Astrocyte of the cerebellum (primary cell): ENCODE data around the gene ARHGEF25.

ENCODE experiments used
- DNase-seq: peaks from one replicate; pipeline ENCODE4 v3.0.0-alpha.2; 2011; ENCODE audit warnings: low read depth
- H3K4me3 ChIP-seq: 2 replicates; pipeline ENCODE4 v1.5.1; 2011; ENCODE audit warnings: mild to moderate bottlenecking, low read depth, low read length, moderate library complexity
- CTCF ChIP-seq: IDR thresholded peaks from 2 replicates; pipeline ENCODE4 v1.5.1; 2012; ENCODE audit warnings: low read length, low read depth, moderate library complexity, mild to moderate bottlenecking; ENCODE audit errors: missing control alignments
- in situ Hi-C: cut with HindIII; loops from 2 replicates; pipeline ENCODE4 v1.10.0; 2017; ENCODE audit warnings: low sequenced_read_pairs

ARHGEF25 gene

GRCh38 chr12:57620936-57621496 lies 9.8 kb downstream of the ARHGEF25 start:
- in situ Hi-C loops: no loop called here
- TF ChIP-seq CTCF: no peak
- H3K4me3 ChIP-seq: peak overlapping the region; percentile 32
- no peak for DNase-seq

- no peak for DNase-seq
Observed at GRCh38 chr12:57621497-57622292, 10.5 kb downstream of the ARHGEF25 start.

GRCh38 chr12:57622293-57623245 lies 11.3 kb downstream of the ARHGEF25 start:
- in situ Hi-C loops: no loop called here
- no peak for TF ChIP-seq CTCF
- no peak overlapping the region for H3K4me3 ChIP-seq
- no peak for DNase-seq

More at GRCh38 chr12:57621497-57622292, 10.5 kb downstream of the ARHGEF25 start:
- peak overlapping the region; percentile 32 for H3K4me3 ChIP-seq
- in situ Hi-C loops: no loop called here
- peak; percentile 93 for TF ChIP-seq CTCF

- no peak for DNase-seq
- no peak for TF ChIP-seq CTCF
- no peak overlapping the region for H3K4me3 ChIP-seq
- in situ Hi-C loops: no loop called here
Observed at GRCh38 chr12:57623385-57623784, 12.2 kb downstream of the ARHGEF25 start.

- no peak for TF ChIP-seq CTCF
- in situ Hi-C loops: no loop called here
- H3K4me3 ChIP-seq: no peak overlapping the region
- no peak for DNase-seq
Observed at GRCh38 chr12:57623811-57624390, 12.7 kb downstream of the ARHGEF25 start.
